HUDEP-2 (cell line): ENCODE results near the gene TLCD2.
"Not testable (repeated sequence)": the region's sequence is repeated elsewhere in the genome, so short reads cannot be mapped to it uniquely, and the experiment has no call there.

Experiments
- DNase-seq, 76 experiments: peaks; one replicate each; lab custom pipeline; 2025; ENCODE audit not compliant: unreplicated experiment in 76 of 76; lab: John Stamatoyannopoulos, UW

Gene TLCD2

GRCh38 chr17:1709971-1710806 lies at the start of gene TLCD2:
TLCD2 (minus strand) TSS chr17:1710377; CDS start chr17:1710242, 135 bp downstream.
- peak in 3 of 76 experiments; percentile 5 to 13 (median 9) for DNase-seq

- no peak for DNase-seq
Measured at GRCh38 chr17:1759529-1759928, 49.4 kb upstream of the TLCD2 start.

- no peak for DNase-seq
Measured at GRCh38 chr17:1758807-1759206, 48.6 kb upstream of the TLCD2 start.

GRCh38 chr17:1755827-1756262 lies 45.7 kb upstream of the TLCD2 start:
- DNase-seq = no peak

- peak in 1 of 76 experiments; percentile 11 for DNase-seq
Measured at GRCh38 chr17:1755252-1755826, 45.2 kb upstream of the TLCD2 start.

- no peak for DNase-seq
Measured at GRCh38 chr17:1754430-1755112, 44.4 kb upstream of the TLCD2 start.

GRCh38 chr17:1753767-1754429 lies 43.7 kb upstream of the TLCD2 start:
- no peak for DNase-seq

GRCh38 chr17:1752425-1753262 lies 42.5 kb upstream of the TLCD2 start:
- DNase-seq = no peak

- no peak for DNase-seq
Measured at GRCh38 chr17:1750628-1751027, 40.5 kb upstream of the TLCD2 start.

- no peak for DNase-seq
Measured at GRCh38 chr17:1746975-1747543, 36.9 kb upstream of the TLCD2 start.

GRCh38 chr17:1745513-1746020 lies 35.4 kb upstream of the TLCD2 start:
- DNase-seq = no peak

GRCh38 chr17:1744551-1745512 lies 34.7 kb upstream of the TLCD2 start:
- DNase-seq = no peak

- no peak for DNase-seq
Measured at GRCh38 chr17:1743088-1743439, 32.9 kb upstream of the TLCD2 start.

- no peak for DNase-seq
Measured at GRCh38 chr17:1742371-1743087, 32.4 kb upstream of the TLCD2 start, which contains the start of gene SERPINF2. SERPINF2 (plus strand) TSS chr17:1742871; CDS start chr17:1744996, 2,125 bp downstream.

- DNase-seq = not testable (repeated sequence)
Measured at GRCh38 chr17:1741899-1742298, 31.7 kb upstream of the TLCD2 start.

GRCh38 chr17:1737531-1738291 lies 27.5 kb upstream of the TLCD2 start:
- DNase-seq = no peak
